GM18517 (cell line): ENCODE data around the gene GSS.
A peak's percentile ranks its signal among the peaks of the same experiment; 100 is the strongest.

Source experiments
- ATAC-seq: cut with Tn5 transposase; IDR thresholded peaks from one replicate; pipeline ENCODE4 v1.9.1; 2021; ENCODE audit warnings: mild to moderate bottlenecking, moderate library complexity; ENCODE audit not compliant: unreplicated experiment

The GSS gene

GRCh38 chr20:34955231-34956040 lies at the start of gene GSS, which contains the start of gene MYH7B:
GSS (minus strand) TSS chr20:34955806; CDS start chr20:34951852, 3,954 bp downstream.
MYH7B (plus strand) TSS chr20:34955868; CDS start chr20:34978006, 22,138 bp downstream.
- peak; percentile 75 for ATAC-seq

DNA sequence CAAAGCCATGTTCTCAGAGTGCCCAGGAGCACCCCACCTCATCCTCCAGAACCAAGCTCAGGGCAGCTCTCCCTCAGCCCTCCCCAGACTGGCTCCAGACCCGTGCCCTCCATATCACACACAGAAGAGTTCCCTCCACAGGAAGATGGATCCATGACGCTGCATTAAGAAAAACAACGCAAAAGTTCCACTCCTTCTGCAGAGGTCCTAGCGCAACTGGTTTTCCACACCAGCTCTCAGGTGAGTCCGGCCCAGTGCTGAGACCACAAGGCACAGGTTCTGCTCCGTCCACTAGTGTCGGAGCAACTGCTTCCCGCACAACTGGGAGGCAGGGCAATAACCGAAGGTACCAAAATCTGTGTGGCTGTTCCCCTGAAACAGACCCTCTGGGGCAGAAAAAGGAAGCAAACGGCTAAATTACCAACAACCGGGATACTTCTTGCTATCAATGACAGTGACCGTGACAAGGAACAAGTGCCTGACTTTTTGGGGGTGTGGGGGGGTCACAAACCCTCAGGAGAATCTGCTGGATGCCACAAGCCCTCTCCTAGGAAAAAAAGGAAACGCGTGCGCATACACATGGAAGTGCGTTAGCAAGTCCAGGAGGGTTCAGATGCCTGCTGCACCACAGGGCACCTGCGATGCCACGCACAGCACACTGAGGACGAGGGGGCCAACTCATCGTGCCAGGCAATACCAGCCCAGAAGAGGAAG lies 49.3 kb upstream of the GSS start:
- no peak for ATAC-seq

DNA sequence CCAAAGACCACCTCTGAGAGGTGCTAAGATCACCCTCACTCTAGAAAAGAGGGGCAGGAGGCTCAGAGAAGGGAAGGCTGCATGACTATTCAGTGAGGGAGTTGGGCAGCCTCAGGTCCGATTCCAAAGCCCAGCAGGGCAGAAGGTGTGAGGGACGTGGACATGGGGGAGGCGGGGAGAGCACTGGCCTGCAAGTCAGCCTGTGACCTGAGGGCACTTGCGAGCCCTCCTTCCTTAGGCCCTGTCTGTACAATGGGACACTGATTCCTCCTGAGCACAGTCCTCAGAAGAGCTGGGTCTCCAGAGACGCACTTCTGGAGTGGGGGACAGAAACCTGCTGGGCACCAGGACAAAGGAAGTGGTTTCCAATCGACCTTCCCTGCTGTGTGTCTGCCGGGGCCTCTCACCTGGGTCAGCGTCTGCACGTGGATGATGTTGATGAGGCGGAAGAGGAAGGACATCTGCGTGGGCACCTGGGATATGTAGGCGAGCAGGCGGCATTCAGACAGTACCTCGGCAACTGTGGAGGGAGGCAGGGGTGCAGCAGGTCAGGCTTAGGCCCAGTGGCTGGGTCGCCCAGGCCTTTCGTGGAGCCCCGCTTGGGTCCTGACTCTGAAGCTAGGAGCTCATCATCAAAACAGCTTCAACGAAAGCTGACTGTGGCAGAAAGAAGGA lies 48.6 kb upstream of the GSS start:
- no peak for ATAC-seq

DNA sequence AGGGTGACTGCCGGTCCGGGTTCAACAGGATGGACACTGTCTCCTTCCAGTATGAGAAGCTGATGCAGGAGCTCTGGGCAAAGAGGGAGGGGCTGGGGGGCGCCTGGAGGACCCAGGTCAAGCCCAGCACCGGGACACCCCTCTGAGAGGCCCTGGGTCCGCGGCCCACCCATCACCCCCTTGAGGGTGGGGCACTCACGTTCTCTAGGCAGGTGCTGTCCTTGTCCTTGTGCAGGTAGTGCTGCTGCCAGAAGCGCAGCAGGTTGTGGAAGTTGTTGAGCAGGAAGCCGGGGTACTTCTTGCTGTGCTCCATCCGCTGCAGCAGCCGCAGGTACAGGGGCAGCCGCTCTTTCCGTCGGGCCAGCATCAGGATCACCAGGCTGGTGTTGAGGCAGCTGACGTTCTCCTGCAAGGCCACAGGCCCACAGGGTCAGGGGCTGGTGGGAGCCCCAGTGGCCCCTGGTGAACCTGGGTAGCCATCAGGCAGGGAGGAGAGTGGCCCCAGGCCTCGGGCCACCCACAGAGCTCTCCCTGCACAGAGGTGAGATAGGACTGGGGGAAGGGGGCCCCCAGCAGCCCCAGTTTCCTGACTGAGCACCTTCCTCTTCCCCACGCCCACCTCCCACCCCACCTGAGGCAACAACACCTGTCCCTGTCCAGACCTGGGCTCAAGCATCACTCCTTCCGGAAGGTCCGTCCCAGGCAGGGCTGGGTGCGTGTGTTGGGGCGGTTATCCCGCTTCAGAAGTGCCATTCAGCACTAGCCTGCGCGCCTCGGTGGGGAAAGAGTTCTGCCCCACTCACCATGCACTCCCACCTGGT lies 47.8 kb upstream of the GSS start:
- ATAC-seq = no peak

GRCh38 chr20:35002426-35003210 lies 47.0 kb upstream of the GSS start:
- ATAC-seq = no peak

DNA sequence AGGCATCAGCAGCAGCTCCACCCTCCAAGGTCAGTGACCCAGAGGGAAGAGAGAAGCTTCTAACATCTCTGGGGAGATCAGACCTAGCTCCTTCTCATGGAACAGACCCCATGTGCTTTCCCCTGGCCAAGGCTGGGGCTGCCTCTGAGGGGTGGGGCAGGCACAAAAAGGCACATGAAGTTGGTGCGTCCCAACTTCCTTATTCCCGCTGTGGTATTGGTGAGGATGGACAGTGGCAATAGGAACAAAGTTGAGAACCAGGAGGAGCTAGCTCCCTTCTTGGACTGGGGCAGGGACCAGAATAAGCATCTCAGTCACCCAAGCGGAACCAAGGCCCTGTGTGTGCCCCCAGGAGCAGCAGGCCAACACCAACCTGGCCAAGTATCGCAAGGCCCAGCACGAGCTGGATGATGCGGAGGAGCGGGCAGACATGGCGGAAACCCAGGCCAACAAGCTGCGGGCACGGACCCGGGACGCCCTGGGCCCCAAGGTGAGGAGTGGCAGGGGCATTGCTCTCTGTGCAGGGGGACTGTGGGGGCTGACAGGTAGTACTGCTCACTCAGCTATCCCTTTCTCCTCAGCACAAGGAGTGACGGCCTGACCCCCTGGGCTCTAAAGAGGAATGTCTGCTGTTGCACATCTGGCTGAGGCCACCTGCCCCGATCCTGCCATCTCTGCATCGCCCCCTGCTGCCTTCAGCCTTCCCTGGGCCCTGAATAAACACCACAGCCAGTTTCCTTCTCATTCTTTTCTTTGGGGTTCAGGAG lies 46.2 kb upstream of the GSS start:
- no peak for ATAC-seq

- ATAC-seq = no peak
Measured at GRCh38 chr20:35000922-35001595, 45.5 kb upstream of the GSS start.

DNA sequence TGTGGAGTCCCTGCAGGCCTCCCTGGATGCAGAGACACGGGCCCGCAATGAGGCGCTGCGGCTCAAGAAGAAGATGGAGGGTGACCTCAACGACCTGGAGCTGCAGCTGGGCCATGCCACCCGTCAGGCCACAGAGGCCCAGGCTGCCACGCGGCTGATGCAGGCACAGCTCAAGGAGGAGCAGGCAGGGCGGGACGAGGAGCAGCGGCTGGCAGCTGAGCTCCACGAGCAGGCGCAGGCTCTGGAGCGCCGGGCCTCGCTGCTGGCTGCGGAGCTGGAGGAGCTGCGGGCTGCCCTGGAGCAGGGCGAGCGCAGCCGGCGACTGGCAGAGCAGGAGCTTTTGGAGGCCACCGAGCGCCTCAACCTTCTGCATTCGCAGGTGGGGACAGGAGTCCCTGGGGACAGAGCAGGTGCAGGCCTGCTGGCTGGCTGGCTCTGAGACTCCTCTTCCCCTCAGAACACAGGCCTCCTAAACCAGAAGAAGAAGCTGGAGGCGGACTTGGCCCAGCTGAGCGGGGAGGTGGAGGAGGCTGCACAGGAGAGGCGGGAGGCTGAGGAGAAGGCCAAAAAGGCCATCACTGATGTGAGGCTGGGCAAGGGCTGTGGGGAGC lies 44.8 kb upstream of the GSS start:
- ATAC-seq = no peak

- no peak for ATAC-seq
Measured at GRCh38 chr20:34999782-35000181, 44.2 kb upstream of the GSS start.

DNA sequence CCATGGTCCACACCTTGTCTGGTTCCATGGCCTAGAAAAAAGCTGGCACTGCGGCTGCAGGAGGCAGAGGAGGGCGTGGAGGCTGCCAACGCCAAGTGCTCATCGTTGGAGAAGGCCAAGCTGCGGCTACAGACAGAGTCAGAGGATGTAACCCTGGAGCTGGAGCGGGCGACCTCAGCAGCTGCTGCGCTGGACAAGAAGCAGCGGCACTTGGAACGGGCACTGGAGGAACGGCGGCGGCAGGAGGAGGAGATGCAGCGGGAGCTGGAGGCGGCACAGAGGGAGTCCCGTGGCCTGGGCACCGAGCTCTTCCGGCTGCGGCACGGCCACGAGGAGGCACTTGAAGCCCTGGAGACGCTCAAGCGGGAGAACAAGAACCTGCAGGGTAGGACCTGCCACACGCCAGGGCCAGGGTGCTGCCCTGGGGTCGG lies 43.4 kb upstream of the GSS start:
- ATAC-seq = no peak

DNA sequence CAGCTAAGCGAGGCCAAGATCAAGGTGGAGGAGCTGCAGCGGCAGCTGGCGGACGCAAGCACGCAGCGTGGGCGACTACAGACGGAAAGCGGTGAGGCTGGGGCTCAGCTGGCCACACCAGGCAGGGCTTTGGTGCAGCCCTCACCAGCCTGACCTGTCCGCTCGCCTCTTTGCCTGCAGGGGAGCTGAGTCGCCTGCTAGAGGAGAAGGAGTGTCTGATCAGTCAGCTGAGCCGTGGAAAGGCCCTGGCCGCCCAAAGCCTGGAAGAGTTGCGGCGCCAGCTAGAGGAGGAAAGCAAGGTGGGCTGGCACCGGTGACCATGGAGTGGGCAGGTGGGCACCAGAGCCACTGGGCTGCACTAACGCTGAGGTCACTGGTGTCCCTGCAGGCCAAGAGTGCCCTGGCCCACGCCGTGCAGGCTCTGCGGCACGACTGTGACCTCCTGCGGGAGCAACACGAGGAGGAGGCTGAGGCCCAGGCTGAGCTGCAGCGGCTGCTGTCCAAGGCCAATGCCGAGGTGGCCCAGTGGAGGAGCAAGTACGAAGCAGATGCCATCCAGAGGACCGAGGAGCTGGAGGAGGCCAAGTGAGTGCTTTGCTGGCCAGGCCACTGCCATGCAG lies 42.8 kb upstream of the GSS start:
- no peak for ATAC-seq

DNA sequence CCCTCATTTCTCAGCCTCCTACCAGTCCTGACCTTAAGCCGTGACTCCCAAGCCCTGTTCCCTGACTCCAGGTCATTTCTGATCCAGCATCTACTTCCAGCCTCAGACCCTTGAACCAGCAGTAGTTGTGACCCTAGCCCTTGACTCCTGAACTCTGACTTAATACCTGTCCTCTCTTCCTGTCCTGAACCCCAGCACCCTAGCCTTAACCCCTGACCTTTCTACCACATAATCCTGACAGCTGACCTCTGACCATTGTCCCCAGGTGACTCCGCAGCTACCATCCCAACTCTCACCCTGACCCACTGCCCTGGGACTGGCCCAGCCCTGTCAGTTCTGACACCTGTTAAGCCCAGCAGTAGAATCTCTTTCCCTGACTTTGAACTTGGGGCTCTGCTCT lies 42.2 kb upstream of the GSS start:
- ATAC-seq = no peak

- ATAC-seq = no peak
Measured at GRCh38 chr20:34997131-34997561, 41.5 kb upstream of the GSS start.

DNA sequence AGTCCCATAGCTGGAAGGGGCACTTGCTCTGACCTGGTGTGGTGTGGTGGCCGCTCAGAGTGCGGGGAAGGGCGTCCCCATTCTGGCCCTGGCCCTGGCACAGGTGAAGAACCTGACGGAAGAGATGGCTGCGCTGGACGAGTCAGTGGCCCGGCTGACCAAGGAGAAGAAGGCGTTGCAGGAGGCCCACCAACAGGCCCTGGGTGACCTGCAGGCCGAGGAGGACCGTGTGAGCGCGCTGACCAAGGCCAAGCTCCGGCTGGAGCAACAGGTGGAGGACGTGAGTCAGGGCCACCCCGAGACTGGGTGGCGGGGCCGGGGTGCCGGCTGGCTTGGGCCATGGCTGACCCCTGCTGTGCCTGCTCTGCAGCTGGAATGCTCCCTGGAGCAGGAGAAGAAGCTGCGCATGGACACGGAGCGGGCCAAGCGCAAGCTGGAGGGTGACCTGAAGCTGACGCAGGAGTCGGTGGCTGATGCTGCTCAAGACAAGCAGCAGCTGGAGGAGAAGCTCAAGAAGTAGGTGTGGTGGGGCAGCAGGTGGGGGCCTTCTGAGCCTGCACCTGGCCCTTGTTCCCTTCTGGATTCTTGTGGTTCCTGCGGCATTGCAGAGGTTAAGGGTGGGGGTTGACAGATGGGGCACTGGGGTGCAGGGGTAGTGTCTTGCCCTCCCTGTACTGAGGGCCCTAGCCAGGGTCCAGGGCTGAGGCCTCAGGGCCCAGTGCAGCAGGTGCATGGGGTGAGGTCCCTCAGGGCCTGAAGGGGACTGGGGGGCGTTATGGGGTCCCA lies 40.8 kb upstream of the GSS start:
- ATAC-seq = no peak

DNA sequence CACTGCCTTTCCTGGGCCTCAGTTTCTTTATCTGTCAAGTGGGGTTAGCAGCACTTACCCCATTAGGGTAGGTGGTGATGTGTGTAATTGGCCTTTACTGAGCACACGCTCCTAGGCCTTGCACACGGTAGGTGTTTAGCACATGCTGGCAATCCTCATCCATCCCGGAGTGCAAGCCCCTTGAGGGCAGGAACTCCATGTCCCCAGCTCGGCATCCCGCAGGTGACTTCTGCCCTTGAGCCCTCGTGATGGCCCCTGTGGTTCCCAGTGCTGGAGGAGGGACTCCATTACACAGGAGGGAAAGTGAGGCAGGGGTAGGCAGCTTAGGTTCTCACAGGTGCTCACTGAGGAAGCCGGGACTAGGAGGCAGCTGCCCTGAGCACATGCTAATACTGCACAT lies 40.1 kb upstream of the GSS start:
- no peak for ATAC-seq

DNA sequence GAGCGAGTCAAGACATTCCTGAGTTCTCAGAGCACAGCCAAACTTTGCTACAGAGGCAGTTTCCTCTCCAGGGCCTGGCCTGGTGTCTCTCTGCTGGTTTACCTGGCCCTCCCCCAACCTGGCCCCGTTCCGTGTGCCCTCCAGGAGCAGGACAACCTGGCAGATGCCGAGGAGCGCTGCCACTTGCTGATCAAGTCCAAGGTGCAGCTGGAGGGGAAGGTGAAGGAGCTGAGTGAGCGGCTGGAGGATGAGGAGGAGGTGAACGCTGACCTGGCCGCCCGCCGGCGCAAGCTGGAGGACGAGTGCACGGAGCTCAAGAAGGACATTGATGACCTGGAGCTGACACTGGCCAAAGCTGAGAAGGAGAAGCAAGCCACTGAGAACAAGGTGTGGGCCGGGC lies 39.6 kb upstream of the GSS start:
- ATAC-seq = no peak

- ATAC-seq = no peak
Measured at GRCh38 chr20:34994509-34995131, 39.0 kb upstream of the GSS start.
